DND-41 (cell line): Measurements from ENCODE around the gene FBXO8.
"Not testable (repeated sequence)": the region's sequence is repeated elsewhere in the genome, so short reads cannot be mapped to it uniquely, and the experiment has no call there.

Experiments
- EZH2 ChIP-seq: IDR thresholded peaks from 3 replicates; pipeline ENCODE4 v1.6.1; 2012; ENCODE audit warnings: borderline replicate concordance, low read depth, mild to moderate bottlenecking, moderate library complexity, low read length, inconsistent platforms; ENCODE audit not compliant: severe bottlenecking
- TF ChIP-seq, protein P1 (sequence below): IDR thresholded peaks from 2 replicates; pipeline ENCODE4 v1.5.1; 2012; ENCODE audit warnings: borderline replicate concordance, low read length, moderate library complexity, mild to moderate bottlenecking; ENCODE audit not compliant: poor library complexity, severe bottlenecking; ENCODE audit errors: extremely low read depth

- TF ChIP-seq, protein P1, sequence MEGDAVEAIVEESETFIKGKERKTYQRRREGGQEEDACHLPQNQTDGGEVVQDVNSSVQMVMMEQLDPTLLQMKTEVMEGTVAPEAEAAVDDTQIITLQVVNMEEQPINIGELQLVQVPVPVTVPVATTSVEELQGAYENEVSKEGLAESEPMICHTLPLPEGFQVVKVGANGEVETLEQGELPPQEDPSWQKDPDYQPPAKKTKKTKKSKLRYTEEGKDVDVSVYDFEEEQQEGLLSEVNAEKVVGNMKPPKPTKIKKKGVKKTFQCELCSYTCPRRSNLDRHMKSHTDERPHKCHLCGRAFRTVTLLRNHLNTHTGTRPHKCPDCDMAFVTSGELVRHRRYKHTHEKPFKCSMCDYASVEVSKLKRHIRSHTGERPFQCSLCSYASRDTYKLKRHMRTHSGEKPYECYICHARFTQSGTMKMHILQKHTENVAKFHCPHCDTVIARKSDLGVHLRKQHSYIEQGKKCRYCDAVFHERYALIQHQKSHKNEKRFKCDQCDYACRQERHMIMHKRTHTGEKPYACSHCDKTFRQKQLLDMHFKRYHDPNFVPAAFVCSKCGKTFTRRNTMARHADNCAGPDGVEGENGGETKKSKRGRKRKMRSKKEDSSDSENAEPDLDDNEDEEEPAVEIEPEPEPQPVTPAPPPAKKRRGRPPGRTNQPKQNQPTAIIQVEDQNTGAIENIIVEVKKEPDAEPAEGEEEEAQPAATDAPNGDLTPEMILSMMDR: not testable (repeated sequence)
- TF ChIP-seq EZH2: not testable (repeated sequence)
Observed at GRCh38 chr4:174294641-174295040, 11.2 kb upstream of the FBXO8 start.
